NB4 (cell line): ENCODE results near the gene LNPEP.

Source experiments
- MAX ChIP-seq: IDR thresholded peaks from 2 replicates; pipeline ENCODE4 v1.6.1; 2011; ENCODE audit warnings: low read depth, low read length
- MYC ChIP-seq: IDR thresholded peaks from 2 replicates; pipeline ENCODE4 v1.6.1; 2011; ENCODE audit warnings: low read depth, low read length
- POLR2A ChIP-seq: IDR thresholded peaks from 2 replicates; pipeline ENCODE4 v1.6.1; 2011; ENCODE audit warnings: mild to moderate bottlenecking; ENCODE audit not compliant: insufficient read length; ENCODE audit errors: extremely low read depth
- TF ChIP-seq, protein P1 (sequence below): IDR thresholded peaks from one replicate; pipeline ENCODE4 v1.5.1; 2012; ENCODE audit warnings: low read depth, low read length

DNA sequence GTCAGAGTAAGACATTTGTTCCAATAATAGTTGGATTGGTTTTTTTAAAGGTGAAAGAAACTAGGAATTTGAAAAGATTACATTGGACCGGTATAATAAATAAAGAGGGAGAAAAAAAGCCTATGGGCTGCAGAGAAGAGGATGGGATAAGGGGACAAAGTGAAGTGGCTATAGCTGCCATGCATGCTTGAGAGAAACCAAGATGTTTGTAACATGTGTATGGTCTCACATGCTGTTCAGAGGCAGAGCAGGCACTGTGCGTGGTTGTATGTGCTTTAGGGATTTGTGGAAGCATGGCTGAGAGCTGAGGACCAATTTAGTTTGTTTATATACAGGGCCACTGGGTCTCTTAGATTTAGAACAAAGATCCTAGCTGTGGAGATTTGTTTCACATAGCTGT is 32.7 kb downstream of the LNPEP start:
- TF ChIP-seq POLR2A (no peak), MYC (no peak), MAX (no peak)
- TF ChIP-seq, protein P1, sequence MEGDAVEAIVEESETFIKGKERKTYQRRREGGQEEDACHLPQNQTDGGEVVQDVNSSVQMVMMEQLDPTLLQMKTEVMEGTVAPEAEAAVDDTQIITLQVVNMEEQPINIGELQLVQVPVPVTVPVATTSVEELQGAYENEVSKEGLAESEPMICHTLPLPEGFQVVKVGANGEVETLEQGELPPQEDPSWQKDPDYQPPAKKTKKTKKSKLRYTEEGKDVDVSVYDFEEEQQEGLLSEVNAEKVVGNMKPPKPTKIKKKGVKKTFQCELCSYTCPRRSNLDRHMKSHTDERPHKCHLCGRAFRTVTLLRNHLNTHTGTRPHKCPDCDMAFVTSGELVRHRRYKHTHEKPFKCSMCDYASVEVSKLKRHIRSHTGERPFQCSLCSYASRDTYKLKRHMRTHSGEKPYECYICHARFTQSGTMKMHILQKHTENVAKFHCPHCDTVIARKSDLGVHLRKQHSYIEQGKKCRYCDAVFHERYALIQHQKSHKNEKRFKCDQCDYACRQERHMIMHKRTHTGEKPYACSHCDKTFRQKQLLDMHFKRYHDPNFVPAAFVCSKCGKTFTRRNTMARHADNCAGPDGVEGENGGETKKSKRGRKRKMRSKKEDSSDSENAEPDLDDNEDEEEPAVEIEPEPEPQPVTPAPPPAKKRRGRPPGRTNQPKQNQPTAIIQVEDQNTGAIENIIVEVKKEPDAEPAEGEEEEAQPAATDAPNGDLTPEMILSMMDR = no peak
